ENCODE data around the gene PDSS1.
"Not testable (repeated sequence)": the region's sequence is repeated elsewhere in the genome, so short reads cannot be mapped to it uniquely, and the experiment has no call there.

PDSS1 gene

DNA sequence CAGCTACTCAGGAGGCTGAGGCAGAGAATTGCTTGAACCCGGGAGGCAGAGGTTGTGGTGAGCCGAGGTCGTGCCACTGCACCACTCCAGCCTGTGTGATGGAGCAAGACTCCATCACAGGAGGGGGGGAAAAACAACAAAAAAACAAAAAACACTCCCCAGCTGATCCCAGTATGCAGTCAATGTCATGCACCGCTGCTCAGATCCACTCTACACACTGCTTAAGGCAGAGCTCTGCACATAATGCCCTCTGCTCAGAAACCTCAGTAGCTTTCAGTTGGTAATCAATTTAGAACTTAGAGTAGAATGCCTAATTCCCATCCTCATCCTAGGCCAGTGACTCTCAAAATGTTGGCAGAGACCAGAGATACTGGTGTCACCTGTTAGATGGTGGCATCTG, 43.9 kb downstream of the PDSS1 start:
- no peak for DNase-seq

DNA sequence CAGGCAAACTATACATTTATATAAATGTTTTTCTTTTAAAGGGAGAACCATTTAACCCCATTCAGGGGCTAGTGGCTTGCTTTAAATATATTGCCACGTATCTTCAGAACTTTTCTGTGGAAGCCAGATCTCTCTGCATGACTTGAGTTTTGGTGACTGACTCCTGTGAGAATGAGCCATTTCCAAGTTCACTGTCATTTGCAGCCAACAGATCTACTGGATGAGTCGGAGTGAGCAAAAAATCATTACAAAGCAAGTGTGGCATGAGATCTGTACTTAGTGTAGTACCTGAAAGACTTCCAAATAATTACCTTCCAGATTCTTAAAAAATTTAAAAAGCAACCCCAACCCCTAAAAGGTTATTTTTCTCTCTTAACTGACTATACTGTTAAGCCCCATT, 45.6 kb downstream of the PDSS1 start:
- no peak for DNase-seq

GRCh38 chr10:26743841-26744240, 46.3 kb downstream of the PDSS1 start:
- DNase-seq = no peak

- peak; percentile 10 for DNase-seq
These were observed 48.6 kb downstream of the PDSS1 start for GRCh38 chr10:26746061-26746460.

GRCh38 chr10:26755443-26755903, 58.0 kb downstream of the PDSS1 start:
- DNase-seq = peak; percentile 61

GRCh38 chr10:26759008-26759407, 61.5 kb downstream of the PDSS1 start:
- no peak for DNase-seq

- DNase-seq = no peak
These were observed 68.0 kb downstream of the PDSS1 start for GRCh38 chr10:26765549-26765948.

- no peak for DNase-seq
These were observed 72.6 kb downstream of the PDSS1 start for GRCh38 chr10:26770069-26770468.

GRCh38 chr10:26773633-26774032, 76.1 kb downstream of the PDSS1 start:
- no peak for DNase-seq

GRCh38 chr10:26776258-26776657, 78.8 kb downstream of the PDSS1 start:
- no peak for DNase-seq

GRCh38 chr10:26777686-26778085, 80.2 kb downstream of the PDSS1 start:
- no peak for DNase-seq

GRCh38 chr10:26779176-26779860, 81.8 kb downstream of the PDSS1 start:
- DNase-seq = no peak

DNA sequence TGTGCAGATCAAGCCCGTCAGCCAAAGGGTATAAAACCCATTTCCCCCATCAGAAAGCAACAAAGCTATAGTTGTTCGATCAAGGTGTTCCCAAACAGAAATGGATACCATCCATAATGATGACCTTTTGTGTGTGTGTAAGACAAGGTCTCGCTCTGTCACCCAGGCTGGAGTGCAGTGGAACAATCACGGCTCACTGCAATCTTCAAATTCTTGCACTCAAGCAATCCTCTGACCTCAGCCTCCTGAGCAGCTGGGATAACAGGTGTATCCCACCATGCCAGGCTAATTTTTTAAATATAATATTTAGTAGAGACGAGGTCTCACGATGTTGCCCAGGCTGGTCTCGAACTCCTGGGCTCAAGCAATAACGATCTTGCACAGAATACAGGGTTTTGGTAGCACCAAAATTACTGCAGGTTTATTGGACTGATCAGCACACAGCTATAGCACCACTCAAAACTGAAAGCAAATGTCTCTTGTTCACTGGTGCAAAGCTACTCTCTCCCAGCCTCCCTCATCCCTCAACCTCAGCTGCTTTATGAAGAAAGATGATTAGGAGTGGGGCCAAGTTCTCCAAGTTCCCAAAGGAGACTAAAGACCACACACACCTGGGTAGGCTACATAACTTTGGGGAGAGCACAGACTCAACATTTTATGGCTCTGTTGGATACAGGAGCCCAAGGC, 82.7 kb downstream of the PDSS1 start:
- DNase-seq = no peak

DNA sequence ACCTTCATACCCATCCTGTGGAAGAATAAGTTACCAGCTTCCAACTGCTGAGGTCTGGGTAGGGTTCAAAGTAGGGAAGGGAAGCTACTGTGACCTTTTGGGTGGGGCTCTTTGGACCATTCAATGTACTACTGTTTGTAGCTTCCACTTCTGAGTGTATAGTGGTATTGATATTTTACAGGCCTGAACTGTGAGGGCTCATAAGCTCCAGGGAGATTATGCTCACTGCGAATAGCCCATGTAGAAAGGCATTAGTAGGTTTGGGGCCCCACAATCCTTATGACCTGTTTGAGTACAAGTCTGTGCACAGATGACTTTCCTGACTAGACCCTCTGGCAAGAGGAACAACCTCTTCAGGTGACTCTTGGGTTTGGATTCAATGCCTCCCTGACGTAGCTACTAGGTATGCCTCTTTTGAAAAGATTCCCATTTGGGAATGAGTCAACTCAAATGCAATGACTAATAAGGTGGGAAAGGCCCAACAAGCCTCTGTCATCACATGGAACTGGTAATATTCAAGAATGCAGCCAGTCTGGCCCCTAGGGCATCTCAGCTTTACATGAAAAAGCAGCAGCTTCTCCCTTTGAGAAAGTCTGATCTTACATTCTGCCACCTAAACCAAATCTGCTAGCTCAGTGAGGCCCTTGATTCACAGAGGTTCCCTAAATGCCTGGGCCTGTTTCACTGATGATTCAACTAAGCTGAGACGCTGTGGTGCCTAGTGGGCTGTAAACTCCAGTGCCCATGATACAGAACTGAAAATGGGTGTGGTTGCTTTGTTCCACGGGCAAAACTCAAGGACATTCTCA, 83.5 kb downstream of the PDSS1 start:
- no peak for DNase-seq

DNA sequence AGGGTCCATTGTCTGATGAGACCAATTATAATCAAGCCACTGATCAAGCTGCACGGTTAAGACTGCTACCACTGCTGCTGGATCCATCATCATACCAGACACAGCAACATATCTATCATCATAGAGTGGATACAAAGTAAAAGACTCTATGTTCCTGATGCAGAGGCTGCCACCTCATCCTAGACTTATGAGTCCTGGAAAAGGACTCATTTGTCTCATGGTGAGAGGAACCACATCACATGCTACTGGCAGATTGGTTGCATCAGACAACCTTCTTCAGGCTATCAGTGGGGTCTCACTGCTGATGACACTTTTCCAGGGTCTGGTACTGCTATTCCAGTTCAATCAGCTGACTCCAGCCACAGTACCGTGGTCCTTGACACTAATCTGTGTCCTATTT, 84.3 kb downstream of the PDSS1 start:
- no peak for DNase-seq

DNA sequence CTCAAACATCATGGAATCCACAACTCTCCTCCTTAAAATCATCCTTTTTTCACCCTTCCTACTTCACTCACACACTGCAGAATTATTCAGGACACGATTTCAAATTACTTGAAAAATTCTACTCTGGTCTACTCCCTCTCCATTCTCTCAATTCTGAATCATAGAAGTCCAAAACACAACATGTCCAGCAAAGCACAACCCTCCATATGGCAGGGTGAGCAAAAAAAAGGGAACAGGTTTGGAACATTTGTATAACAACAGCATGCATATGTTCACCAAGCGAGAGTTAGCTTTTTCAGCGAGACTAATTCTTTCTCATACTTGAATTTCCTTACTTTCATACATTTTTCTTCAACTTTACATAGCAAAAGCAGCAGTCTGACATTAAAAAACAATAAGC, 89.9 kb downstream of the PDSS1 start:
- DNase-seq = no peak

DNA sequence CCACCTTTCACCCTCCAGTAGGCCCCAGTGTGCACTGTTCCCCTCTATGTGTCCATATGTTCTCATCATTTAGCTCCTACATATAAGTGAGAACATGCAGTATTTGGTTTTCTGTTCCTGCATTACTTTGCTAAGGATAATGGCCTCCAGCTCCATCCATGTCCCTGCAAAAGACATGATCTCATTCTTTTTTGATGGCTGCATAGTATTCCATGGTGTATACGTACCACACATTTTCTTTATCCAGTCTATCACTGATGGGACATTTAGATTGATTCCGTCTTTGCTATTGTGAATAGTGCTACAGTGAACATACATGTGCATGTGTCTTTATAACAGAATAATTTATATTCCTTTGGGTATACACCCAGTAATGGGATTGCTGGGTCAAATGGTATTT, 92.3 kb downstream of the PDSS1 start:
- DNase-seq = not testable (repeated sequence)

GRCh38 chr10:26790221-26790995, 92.9 kb downstream of the PDSS1 start:
- DNase-seq = no peak

GRCh38 chr10:26792758-26793495, 95.4 kb downstream of the PDSS1 start:
- DNase-seq = peak; percentile 13

Measured in hematopoietic multipotent progenitor cell treated with erythropoietin and hydrocortisone succinate and interleukin-3 and kit ligand, for 4 days (in vitro differentiated cells).